Stomach (tissue), 9 donors: ENCODE results near the gene DDX51. TPM values are rescaled to one million over a fixed set of nuclear protein-coding genes. Genes with fewer than 3 reads are reported as not detected.
"Not testable (repeated sequence)": the region's sequence is repeated elsewhere in the genome, so short reads cannot be mapped to it uniquely, and the experiment has no call there.

Source experiments
- DNase-seq, 2 donors: peaks; one replicate each; pipeline versions ENCODE4 v3.0.0 to v3.0.0-alpha.2; 2013 to 2019
- H3K27ac ChIP-seq, 5 donors: fragments of 200-600 bp in 4 of 5; sonication (generic) in 4 of 5; one replicate each; pipeline ENCODE4 v1.5.1; 2013 to 2019; ENCODE audit warnings: mild to moderate bottlenecking in 1 of 5, moderate library complexity in 1 of 5
- H3K27me3 ChIP-seq, 3 donors: fragments of 200-600 bp; sonication (generic); one replicate each; pipeline ENCODE4 v1.5.1; 2017 to 2019; ENCODE audit warnings: mixed run types in 1 of 3
- H3K36me3 ChIP-seq, 4 donors: fragments of 200-600 bp; sonication (generic); 1 replicate in 3 of 4; 2 replicates in 1 of 4; pipeline ENCODE4 v1.5.1; 2016 to 2019
- H3K4me1 ChIP-seq, 4 donors: fragments of 200-600 bp; sonication (generic); one replicate each; pipeline ENCODE4 v1.5.1; 2016 to 2019
- H3K4me3 ChIP-seq, 4 donors: fragments of 200-600 bp; sonication (generic) in 3 of 4; one replicate each; pipeline ENCODE4 v1.5.1; 2016 to 2019; ENCODE audit warnings: mild to moderate bottlenecking in 1 of 4
- H3K9me3 ChIP-seq, 4 donors: fragments of 200-600 bp; sonication (generic); one replicate each; pipeline ENCODE4 v1.5.1; 2016 to 2019
- CTCF ChIP-seq, 7 experiments: fragments of 450-650 bp in 4 of 7; fragments of 200-600 bp in 3 of 7; sonication (generic) in 3 of 7; IDR thresholded peaks; one replicate each; pipeline ENCODE4 v1.5.1; 2016 to 2019; ENCODE audit warnings: antibody characterized with exemption in 7 of 7, control low read depth in 2 of 7, mild to moderate bottlenecking in 1 of 7
- EP300 ChIP-seq: sonication (generic); formaldehyde crosslinking; IDR thresholded peaks from one replicate; pipeline ENCODE4 v1.6.1; 2017; ENCODE audit warnings: antibody characterized with exemption
- POLR2A ChIP-seq, 4 donors: fragments of 450-650 bp; IDR thresholded peaks; one replicate each; pipeline ENCODE4 v1.6.1; 2016; ENCODE audit warnings: antibody characterized with exemption in 4 of 4, control low read depth in 2 of 4, mild to moderate bottlenecking in 1 of 4, moderate library complexity in 1 of 4
- POLR2AphosphoS5 ChIP-seq, 3 donors: sonication (generic); formaldehyde crosslinking; IDR thresholded peaks; one replicate each; pipeline ENCODE4 v1.6.1; 2016; ENCODE audit warnings: antibody characterized with exemption in 3 of 3
- WGBS, 5 donors: extraction: QIAGEN DNeasy Blood & Tissue Kit in 3 of 5; methylation state at CpG; one replicate each; pipeline versions ENCODE4 v1.1.5 to v1.1.7; 2013 to 2018; 5-methylcytosine and 5-hydroxymethylcytosine counted together
- intact Hi-C: fragments of 100-400 bp; cut with DNase I; formaldehyde crosslinking; loops from one replicate; pipeline ENCODE4 v1.15.1; 2023; ENCODE audit warnings: low total_unique reads
- polyA plus RNA-seq, 3 donors: library from polyadenylated mRNA; stranded (reverse); fragments of 200-250 nt; gene quantifications; one replicate each; pipeline ENCODE4 v1.2.3, GENCODE V29; 2013
- total RNA-seq, 5 donors: library from RNA; depleted of rRNA; stranded (reverse); fragments of >200 nt; gene quantifications; one replicate each; pipeline versions ENCODE4 v1.1.0 to v1.2.3, GENCODE V29; 2014 to 2016
- donor health status: healthy with polysubstance abuse.
- donor health status: Bipolar disorder and iron deficiency.
- donor health status: healthy.

Gene DDX51
- total and polyA plus RNA-seq, 8 donors, result 6.6 to 69.5 (median 13.2) TPM

- TF ChIP-seq CTCF (IDR thresholded peaks at IDR 0.05), result no peak
- TF ChIP-seq POLR2A (IDR thresholded peaks at IDR 0.05), result no peak
- TF ChIP-seq EP300, result no peak
- no peak for TF ChIP-seq POLR2AphosphoS5 (IDR thresholded peaks at IDR 0.05)
- Histone ChIP-seq H3K27ac (no peak overlapping the region), H3K4me3 (no peak overlapping the region), H3K9me3 (no peaks in the 10 kb centered on the region), H3K27me3 (no peaks in the 10 kb centered on the region), H3K36me3 (peaks cover 4 to 54% (median 48%) of the 10 kb centered on the region in 4 donors), H3K4me1 (no peaks in the 10 kb centered on the region)
- intact Hi-C loops, result no loop called here
- DNase-seq, result no peak
- 87 to 93% (median 89%) methylated on average over 17 to 26 of the region's 26 CpGs for WGBS, 5 donors
Measured at GRCh38 chr12:132103542-132104308, 40.4 kb downstream of the DDX51 start.

GRCh38 chr12:132103072-132103471 lies 41.0 kb downstream of the DDX51 start:
- H3K27ac ChIP-seq, H3K9me3 ChIP-seq, intact Hi-C loops, DNase-seq, H3K4me1 ChIP-seq, H3K27me3 ChIP-seq, H3K4me3 ChIP-seq: not testable (repeated sequence)
- peaks cover 4 to 51% (median 44%) of the 10 kb centered on the region in 4 donors for H3K36me3 ChIP-seq
- 74 to 84% (median 82%) methylated on average over 14 of the region's 14 CpGs for WGBS, 5 donors

GRCh38 chr12:132102297-132102696 lies 41.8 kb downstream of the DDX51 start:
- Histone ChIP-seq H3K4me1 (no peaks in the 10 kb centered on the region), H3K27me3 (no peaks in the 10 kb centered on the region), H3K36me3 (peaks cover 4 to 47% (median 43%) of the 10 kb centered on the region in 4 donors), H3K4me3 (no peak overlapping the region), H3K9me3 (no peaks in the 10 kb centered on the region), H3K27ac (no peak overlapping the region)
- no peak for DNase-seq
- intact Hi-C loops, result no loop called here
- no peak for TF ChIP-seq CTCF (IDR thresholded peaks at IDR 0.05)
- no peak for TF ChIP-seq POLR2AphosphoS5 (IDR thresholded peaks at IDR 0.05)
- TF ChIP-seq EP300, result no peak
- no peak for TF ChIP-seq POLR2A (IDR thresholded peaks at IDR 0.05)
- 83 to 94% (median 91%) methylated on average over 9 of the region's 9 CpGs for WGBS, 5 donors

- no peaks in the 10 kb centered on the region for H3K27me3 ChIP-seq
- H3K36me3 ChIP-seq, result peaks cover 0 to 50% (median 37%) of the 10 kb centered on the region in 4 donors
- H3K4me3 ChIP-seq, result no peak overlapping the region
- no peak for TF ChIP-seq CTCF (IDR thresholded peaks at IDR 0.05)
- TF ChIP-seq EP300, result no peak
- TF ChIP-seq POLR2A (IDR thresholded peaks at IDR 0.05), result no peak
- no peaks in the 10 kb centered on the region for H3K4me1 ChIP-seq
- 94 to 97% (median 96%) methylated on average over 9 to 13 of the region's 13 CpGs for WGBS, 5 donors
- no peaks in the 10 kb centered on the region for H3K9me3 ChIP-seq
- intact Hi-C loops, result no loop called here
- no peak for DNase-seq
- H3K27ac ChIP-seq, result no peak overlapping the region
Measured at GRCh38 chr12:132100306-132101065, 43.6 kb downstream of the DDX51 start.
